AG20443 (cell line): ENCODE data around the gene RPL18.
"Not testable (repeated sequence)": the region's sequence is repeated elsewhere in the genome, so short reads cannot be mapped to it uniquely, and the experiment has no call there.

Source experiments
- DNase-seq: peaks from one replicate; pipeline ENCODE4 v3.0.0; 2012; ENCODE audit warnings: low spot score, mixed read lengths

The RPL18 gene

DNA sequence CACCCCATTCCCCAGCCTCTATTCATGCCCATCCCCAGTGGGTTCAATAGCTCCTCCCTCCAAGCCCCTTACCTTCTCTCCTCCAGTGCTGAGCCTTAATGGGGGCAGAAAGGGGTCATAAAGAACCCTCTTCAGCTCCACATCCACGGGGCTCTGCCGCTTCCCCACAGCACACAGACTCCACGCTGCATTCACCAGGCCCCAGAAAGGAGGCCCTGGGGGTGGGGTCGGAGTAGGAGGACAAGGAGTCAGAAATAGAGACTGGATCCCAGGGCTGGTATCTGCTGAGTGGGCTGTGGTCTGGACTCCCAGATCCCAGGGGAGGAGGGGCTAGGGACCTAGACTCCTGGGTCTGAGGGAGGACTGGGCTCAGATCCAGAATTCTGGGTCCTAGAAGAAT lies 25.4 kb upstream of the RPL18 start:
- no peak for DNase-seq

DNA sequence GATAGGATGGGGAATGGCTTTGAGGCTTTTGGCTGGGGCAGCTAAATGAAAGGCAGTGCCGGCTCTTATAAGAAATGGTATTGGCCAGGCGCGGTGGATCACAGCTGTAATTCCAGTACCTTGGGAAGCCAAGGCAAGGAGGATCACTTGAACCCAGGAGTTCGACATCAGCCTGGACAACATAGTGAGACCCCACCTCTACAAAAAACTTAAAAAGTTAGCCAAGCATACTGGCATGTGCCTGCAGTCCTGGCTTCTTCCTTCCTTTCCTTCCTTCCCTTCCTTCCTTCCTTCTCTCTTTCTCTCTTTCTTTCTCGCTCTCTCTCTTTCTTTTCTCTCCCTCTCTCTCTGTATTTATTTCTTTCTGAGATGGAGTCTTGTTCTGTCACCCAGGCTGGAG lies 23.9 kb upstream of the RPL18 start:
- DNase-seq, result no peak

DNA sequence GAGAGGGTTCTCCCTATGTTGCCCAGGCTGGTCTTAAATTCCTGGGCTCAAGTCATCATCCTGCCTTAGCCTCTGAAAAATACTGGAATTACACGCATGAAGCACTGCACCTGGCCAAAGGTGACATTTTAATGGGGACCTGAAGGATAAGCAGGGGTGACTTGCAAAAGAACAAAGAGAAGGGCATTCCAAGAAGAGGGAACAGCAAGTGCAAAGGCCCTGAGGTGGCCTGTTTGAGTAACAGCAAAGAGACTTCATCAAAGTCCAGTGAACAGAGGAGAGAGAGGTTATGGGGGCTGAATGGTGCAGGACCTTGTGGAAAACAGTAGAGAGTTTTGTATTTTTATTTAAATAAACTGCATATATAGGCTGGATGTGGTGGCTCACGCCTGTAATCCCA lies 22.9 kb upstream of the RPL18 start:
- no peak for DNase-seq

DNA sequence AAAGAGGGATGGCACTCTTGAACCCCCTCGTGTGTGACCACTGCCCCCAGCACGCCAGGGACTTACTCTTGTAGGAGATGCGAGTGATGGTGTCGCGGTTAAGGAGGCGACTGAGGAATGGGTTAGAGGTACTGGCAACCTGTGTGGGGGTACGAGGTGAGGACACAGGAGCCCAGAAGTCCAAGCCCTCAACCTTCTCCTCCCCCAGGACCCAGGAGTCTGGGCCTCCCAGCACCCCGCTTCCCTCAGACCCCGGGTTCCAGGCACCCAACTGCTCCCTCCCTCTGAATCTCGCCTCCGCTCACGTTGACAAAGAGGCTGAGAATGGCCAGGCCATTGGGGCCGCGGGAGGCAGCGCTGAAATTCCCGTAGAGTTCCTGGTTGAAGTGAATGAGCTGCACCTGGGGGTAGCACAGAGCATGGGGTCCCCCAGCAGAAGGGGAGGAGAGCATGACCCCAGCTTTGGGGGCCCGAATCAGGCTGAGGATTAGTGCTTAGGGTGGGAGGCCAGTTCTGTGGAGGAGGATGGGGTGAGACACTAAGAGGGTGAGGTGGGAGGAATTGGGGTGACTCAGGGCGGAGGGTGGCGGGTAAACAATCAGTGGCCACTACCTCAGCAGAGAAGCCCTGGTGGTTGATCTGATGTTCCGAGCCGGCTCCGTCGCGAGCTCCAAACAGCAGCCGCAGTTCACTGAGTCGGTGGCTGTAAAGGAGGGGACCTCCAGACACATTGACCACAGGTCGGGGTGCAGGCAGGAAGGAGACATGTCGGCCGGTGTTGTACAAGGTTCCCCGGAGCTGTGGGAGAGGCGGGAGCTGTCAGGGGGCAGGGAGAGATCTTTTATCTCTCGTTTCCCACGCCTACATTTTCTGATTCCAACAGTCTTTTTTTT lies 20.8 kb upstream of the RPL18 start:
- no peak for DNase-seq

DNA sequence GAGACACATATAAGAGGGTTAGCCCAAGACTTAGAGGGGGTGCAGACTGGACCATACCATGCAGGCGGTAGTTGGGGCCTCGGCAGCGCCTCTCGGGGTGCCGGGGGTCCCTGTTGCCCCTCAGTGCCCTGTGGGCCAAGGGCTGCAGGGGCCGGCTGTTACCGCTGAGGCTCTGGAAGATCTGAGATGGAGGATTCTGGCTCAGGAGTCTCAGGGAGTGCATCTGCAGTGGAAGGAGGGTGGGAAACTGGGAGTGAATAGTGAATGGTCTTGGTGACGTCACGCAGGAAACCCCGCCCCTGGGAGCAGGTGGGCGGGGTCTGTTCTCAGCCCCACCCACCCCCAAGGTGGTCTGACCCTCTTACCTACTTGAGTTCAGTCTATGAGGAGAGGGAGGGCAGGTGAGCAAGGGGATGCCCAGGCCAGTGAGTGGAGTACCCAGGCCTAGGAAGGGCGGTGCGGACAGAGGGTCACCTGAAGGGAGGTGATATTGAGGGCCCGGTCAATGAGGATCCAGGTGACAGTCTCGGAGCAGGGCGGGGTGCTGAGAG lies 19.9 kb upstream of the RPL18 start:
- DNase-seq, result no peak

DNA sequence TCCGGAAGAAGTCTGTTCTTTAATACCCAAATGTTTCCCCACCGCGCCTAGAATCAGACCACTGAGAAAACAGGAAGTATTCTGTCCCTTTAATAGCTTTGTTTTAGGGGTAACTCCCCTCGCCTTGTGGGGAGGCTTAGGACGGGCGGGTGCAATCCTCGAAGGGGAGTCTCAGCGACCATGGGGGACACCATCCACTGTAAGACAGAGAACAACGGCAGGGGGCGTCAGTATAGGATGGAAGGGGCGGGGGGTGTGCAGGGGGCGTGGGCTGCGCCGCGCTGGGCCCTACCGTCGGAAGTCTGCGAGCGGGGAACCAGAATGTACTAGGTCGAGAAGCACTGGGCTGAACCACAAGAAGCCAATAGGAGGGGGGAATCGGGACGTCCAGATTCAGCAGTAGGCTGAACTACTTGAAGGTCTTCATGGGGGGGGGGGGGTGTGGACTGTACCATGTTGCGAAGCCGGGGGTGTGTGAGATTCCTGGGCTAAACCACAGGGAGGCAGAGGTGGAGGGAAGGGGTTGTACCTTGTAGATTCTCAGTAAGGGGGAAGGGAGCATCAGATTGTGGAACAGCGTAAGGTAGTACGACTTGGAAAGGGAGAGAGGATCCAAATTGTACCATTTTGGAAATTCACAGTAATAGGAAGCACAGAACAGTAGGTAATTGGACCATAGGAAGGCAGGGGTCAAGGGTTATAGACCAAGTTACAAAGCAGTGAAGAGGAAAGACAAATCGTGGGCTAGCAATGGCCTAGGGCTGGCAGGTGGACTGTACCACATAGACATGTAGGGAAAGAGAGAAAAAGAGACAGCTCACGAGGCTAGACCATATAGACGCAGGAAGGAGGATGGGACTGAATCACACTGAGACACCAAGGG lies 19.2 kb upstream of the RPL18 start:
- DNase-seq, result peak; percentile 94

DNA sequence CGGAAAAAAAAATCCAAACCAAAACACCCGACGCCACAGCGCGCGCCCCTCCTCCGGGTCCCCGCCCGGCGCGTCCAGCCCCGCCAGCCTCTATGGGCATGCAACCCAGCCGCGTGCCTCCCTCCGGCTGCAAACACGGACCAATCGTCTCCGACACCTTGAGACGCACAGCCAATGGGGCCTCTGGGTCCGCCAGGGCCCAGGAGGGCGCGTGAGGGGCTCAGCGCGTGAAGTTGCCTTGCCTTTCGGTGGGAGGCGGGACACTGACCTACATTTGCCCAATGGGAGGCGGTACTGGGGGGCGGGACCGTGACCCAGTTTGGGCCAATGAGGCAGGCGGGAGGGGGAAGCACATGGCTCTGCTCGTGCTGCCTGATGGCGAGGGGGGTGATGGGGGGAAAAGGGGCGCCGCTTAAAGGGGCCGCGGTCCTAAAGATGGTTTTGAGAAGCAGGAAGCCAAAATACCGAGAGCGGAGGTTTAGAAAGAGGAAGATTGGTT lies 18.5 kb upstream of the RPL18 start:
- DNase-seq, result peak; percentile 94

DNA sequence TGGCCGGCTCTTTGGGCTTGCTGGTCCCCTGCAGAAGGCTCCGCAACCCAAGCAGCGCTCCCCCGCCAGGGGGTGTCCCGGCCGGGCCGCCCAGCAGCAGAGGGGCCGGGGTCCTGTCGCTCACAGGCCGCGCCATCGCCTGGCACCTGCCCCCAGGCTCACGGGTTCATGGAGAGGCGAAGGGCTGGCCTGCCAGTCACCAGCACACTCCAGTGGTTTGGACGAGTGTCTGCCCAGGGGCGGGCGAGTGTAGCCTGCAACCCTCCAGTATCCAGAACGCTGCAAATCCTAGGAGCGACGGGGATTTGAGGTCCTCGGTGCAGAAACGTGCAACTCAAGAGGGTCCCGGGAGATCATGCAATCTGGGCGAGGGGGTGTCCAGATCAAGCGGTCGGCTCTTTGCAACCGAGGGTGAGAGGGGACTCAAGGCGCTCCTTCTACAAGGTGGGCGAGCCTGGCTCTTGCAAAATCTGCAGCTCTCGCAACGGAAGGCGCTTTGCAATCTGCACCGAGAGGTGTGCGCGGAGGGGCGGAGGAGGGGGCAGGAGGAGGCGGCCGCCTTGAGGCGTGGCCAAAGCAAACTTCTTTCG lies 18.0 kb upstream of the RPL18 start, which contains the start of gene DBP:
Gene DBP, minus strand, starts transcription at position 521 of the 590 bp plus-strand sequence. Its CDS starts 385 bp downstream, at position 136.
- DNase-seq, result no peak

DNA sequence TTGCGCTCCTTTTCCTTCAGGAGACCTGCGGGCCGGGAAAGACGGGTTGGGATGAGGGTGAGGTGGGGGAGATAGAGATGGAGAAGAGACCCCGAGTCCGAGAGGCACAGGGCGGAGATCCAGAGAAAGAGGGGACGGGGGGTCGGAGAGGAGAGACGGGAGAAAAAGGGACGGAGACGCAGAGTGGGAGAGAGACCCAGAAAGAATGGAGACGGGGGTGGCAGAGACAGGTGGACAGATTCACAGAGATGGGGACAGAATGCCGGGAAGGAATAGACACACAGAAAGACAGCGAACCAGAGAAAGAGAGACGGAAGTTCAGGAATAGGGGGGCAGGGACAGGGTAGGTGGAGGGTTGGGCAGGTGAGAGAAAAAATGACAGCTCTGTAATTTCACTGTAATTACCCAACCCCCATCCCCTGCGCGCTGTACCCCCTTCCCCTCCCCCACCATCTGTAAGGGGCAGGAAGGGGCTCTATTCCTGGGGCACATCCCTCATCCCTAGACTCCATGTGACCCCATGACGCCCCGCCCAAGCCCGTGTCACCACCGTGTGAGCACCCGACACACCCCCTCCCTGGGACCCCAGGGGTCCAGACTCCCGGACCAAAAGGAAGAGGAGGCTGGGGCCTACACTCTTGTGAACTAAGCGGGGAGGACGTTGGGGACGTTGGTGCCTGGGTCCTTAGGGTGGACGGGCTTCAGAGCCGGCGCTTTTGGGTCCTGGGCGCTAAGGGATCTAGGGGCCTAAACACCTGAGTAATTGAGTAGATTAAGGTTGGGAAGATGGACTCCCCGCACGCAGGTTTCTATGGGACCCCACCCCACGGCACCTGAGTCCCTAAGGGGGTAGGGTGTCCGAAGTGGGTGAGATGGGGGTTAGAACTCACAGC lies 17.2 kb upstream of the RPL18 start:
- no peak for DNase-seq

DNA sequence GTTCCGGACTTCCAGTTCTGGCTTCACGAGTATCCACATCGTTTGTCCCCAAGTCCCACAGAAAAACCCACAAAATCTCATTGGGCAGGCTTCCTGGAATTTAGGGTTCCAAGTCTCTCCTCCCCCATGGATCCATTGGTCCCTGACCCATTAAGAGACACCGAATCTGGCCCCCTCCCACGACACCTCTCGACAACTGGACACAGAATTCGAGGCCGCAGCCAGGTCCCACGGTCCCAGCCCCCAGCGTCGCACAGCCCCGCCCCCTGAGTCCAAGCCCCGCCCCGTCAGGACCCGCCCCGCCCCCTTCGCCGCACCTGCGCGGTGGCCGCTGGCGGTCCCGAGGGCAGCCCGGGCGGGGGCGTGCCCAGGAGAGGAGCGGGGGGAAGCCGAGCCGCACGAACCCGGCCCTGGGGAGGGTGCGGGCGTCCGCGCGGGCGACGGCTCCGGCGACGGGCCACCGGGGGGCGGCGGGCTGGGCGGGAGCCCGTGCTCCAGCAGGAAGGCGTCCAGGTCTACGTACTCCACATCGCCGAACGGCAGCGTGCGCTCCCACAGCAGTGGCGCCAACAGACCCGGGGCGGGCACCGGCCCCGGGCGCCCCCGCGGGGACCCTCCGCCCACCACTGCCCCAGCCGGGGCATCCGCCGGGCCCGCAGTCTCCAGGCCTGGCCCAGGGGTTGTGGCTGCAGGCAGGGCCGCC lies 16.4 kb upstream of the RPL18 start:
- peak; percentile 79 for DNase-seq

DNA sequence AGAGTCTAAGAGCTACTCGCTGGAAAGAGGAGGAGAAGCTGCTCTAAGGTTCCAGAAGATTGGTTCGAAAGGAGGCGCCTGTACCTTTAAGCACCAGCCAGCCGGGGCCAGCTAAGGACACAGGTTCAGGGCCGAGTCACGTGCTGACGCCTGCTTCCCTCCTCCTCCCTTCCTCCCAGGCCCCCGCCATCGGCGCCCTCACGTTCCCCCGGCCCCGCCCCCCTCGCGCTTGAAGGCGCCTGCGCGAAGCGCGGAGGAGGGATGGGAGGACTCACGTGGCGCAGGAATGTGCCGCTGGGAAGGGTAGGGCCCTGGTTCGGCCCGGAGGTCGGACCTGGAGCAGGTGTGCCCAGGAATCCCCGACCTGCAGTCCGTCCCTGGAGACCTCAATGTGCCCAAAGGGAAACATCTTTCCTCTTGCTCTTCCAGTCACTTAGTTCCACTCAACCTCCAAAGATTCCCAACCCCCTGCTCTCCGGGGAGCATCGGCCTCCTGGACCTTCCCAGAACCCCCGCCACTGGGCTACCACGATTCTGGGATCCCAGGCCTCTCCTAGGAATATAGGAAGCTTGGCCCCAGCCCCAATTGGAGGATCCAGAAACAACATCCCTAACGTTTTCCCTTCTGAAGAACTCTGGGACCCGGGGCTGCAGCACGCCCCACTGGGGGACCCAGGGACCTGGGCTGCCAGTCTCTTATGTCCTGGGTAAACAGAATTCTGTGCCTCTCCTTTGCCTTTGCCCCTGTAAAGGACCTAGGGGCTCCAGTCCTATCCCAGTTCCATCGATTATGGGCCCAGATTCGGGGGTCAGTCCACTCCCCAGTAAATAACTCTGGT lies 15.7 kb upstream of the RPL18 start:
- peak; percentile 92 for DNase-seq

DNA sequence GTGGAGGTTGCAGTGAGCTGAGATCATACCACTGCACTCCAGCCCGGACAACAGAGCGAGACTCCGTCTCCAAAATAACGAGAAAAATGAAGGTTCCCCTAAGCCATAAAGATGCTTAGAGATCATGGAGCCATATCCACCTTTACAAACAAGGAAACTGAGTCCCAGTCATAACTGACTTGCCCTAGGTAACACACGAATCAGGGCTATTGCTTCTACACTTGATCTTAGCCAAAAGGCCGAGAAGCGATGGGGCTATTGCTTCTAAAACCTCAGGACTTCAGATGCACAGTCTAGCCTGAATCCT lies 15.0 kb upstream of the RPL18 start:
- no peak for DNase-seq

DNA sequence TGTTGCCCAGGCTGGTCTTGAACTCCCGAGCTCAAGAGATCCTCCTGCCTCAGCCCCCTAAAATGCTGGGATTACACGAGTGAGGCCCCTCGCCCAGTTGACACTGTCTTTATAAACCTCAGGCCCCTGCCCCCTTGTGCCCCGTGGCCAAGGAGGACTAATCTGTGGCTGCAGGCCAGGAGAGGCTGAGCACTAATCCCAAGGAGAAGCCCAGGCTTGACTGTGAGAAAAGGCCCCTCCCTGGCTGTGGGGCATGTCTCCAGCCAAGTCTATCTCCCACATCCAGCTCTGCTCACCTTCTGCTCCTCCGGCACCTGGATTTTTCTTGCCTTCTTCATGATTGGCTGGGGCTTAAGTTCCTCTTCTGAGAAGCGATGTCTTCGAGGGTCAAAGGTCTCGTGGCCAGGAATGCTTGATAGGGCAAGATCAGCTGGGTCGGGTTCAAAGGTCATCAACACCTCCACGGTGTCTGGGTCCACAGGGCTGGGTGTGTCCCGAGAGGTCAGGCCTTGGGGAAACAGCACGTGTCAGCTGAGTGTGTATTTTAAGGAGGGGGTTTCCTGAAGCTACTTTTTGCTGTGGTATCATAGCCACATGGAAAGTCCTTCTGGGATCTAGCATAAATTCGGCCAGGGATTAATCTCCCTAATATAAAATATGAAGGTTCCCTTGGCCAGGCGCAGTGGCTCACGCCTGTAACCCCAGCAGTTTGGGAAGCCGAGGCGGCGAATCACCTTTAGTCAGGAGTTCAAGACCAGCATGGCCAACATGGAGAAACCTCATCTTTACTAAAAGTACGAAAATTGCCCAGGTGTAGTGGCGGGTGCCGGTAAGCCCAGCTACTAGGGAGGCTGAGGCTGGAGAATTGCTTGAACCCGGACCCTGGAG lies 14.4 kb upstream of the RPL18 start:
- DNase-seq, result no peak

DNA sequence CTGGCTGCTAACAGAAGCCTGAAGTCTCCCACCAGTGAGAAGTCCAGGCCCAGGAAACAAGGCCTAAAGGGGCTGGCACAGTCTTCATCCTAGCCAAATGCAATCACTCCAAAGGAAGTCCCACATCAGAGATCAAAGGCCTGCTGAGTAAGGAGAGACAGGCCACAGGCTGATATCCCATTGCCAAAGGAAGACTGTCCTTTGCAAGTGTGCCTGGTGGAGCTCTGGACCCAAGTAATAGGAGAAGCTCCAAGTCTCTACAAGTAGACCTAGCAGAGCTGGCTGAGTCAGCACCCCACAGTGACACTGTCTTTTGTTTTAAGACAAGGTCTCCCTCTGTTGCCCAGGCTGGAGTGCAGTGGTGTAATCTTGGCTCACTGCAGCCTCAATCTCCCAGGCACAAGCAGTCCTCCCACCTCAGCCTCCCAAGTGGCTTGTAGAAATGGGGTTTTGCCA lies 13.7 kb upstream of the RPL18 start:
- DNase-seq, result no peak

DNA sequence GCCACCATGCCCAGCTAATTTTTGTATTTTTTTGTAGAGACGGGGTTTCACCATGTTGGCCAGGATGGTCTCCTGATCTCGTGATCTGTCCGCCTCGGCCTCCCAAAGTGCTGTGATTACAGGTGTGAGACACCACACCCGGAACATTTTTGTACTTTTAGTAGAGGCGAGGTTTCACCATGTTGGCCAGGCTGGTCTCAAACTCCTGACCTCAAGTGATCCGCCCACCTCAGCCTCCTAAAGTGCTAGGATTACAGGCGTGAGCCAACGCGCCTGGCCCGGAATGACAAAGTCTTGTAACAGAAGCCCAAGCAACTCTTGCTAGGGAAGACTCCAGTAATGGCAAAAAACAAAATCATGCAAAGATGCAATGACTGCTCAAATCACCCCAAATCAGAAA lies 13.3 kb upstream of the RPL18 start:
- not testable (repeated sequence) for DNase-seq

DNA sequence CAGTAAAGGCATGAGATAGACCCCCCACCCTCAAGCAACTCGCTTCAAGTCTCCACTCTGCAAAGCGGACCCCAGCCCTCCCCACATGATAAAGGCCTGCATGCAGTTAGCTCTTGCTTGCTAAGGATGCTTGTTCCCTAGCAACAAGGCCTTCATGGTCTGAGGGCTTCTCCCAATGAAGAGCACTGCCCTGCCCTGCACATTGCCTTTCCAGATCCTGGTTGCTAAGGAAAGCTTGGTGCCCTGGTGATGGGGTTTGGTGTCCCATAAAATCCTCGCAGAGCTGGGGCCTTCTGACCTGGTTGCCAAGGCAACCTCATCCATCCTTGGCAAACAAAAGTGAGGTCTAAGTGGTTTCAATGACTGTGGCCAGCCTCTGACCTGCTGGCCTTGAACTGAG lies 12.2 kb upstream of the RPL18 start:
- DNase-seq, result no peak

DNA sequence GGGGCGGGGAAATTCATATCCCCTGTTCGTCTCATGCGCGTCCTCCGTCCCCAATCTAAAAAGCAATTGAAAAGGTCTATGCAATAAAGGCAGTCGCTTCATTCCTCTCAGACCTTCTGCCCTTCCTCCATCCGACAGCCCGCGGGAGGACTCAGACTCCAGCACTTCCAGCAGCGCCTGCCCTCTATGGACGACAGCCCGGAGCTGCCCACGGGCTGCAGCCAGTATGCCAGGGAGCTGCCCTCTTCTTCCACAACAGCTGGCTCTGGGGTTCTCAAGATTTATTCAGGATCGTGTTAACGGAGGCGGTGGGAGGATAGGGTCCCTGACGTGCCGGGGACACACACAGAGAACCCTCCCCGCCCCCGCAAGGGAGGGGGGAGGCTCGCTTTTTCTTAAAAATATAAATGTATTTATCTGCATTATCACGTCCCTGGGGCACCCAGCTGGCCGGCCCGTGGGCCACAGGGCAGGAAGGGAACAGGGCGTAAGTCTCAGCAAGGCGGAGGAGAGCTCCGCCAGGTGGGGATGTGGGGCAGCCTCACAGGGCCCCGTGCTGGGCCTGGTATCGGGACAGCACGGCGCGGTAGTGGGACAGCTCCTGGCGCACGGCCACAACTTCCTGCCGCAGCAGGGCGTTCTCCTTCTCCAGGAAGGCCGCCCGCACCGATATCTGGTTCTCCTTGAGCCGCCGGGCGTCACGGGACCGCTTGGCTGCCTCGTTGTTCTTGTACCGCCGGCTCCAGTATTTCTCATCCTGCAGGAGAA lies 11.5 kb upstream of the RPL18 start:
- DNase-seq, result no peak
